H1 (cell line): ENCODE results near the gene CLIC2. TPM values are rescaled to one million over a fixed set of nuclear protein-coding genes. Genes with fewer than 3 reads are reported as not detected.

Source experiments
- CTCF ChIA-PET: fragments of 300-600 bp; sonication (Branson Sonifier 250); formaldehyde crosslinking; loops from one replicate; lab custom pipeline; 2021; ENCODE audit not compliant: partially characterized antibody; lab: Charles Lee
- POLR2A ChIA-PET: fragments of 300-600 bp; sonication (Branson Sonifier 250); formaldehyde crosslinking; loops from one replicate; lab custom pipeline; 2021; ENCODE audit warnings: inconsistent platforms; ENCODE audit not compliant: partially characterized antibody; lab: Charles Lee
- DNase-seq, 2 experiments: peaks; one replicate each; pipeline versions ENCODE4 v3.0.0 to v3.0.0-alpha.2; 2010 to 2022; ENCODE audit warnings: low spot score in 2 of 2, low read depth in 1 of 2, mixed read lengths in 1 of 2
- FAIRE-seq: peaks from 2 replicates; lab custom pipeline; 2011; peaks lifted over from hg19 to GRCh38; lab: Jason Lieb, UNC
- H2AFZ ChIP-seq: 2 replicates; pipeline ENCODE4 v1.8.1; 2012; ENCODE audit warnings: low read length, inconsistent platforms
- H2AK5ac ChIP-seq: 2 replicates; pipeline ENCODE4 v1.6.1; 2013; ENCODE audit warnings: low read depth, low read length
- H2BK120ac ChIP-seq: replicated peaks from 2 replicates; pipeline ENCODE3; 2013; ENCODE audit warnings: low read depth, low read length, inconsistent platforms
- H2BK12ac ChIP-seq: 2 replicates; pipeline ENCODE4 v1.6.1; 2013; ENCODE audit warnings: low read depth, low read length
- H2BK15ac ChIP-seq: 2 replicates; pipeline ENCODE4 v1.6.1; 2013; ENCODE audit warnings: low read length
- H2BK20ac ChIP-seq: 2 replicates; pipeline ENCODE4 v1.6.1; 2013; ENCODE audit warnings: low read length
- H2BK5ac ChIP-seq: 2 replicates; pipeline ENCODE4 v1.6.1; 2013; ENCODE audit warnings: low read depth, low read length
- H3K14ac ChIP-seq: 2 replicates; pipeline ENCODE4 v1.6.1; 2013; ENCODE audit warnings: inconsistent platforms; ENCODE audit not compliant: insufficient read length
- H3K18ac ChIP-seq: 2 replicates; pipeline ENCODE4 v1.6.1; 2013; ENCODE audit warnings: low read length; ENCODE audit errors: extremely low read depth
- H3K23ac ChIP-seq: 2 replicates; pipeline ENCODE4 v1.6.1; 2013; ENCODE audit warnings: inconsistent platforms; ENCODE audit not compliant: insufficient read length
- H3K23me2 ChIP-seq: 2 replicates; pipeline ENCODE4 v1.6.1; 2013; ENCODE audit warnings: low read depth, low read length
- H3K27ac ChIP-seq: 2 replicates; pipeline ENCODE4 v1.6.1; 2011; ENCODE audit warnings: low read depth, low read length, inconsistent platforms
- H3K27me3 ChIP-seq, 4 experiments: replicated peaks in 1 of 4; 1 replicate in 1 of 4; 2 replicates in 3 of 4; pipeline versions ENCODE4 v1.6.1 to v1.8.1; 2011 to 2013; ENCODE audit warnings: low read length in 3 of 4, mild to moderate bottlenecking in 3 of 4, inconsistent platforms in 2 of 4, mixed read lengths in 2 of 4, moderate library complexity in 1 of 4; ENCODE audit not compliant: control insufficient read depth in 3 of 4, insufficient read depth in 3 of 4; ENCODE audit errors: extremely low read depth in 1 of 4
- H3K36me3 ChIP-seq, 4 experiments: 2 replicates each; pipeline versions ENCODE4 v1.6.1 to v1.8.1; 2011 to 2013; ENCODE audit warnings: mild to moderate bottlenecking in 4 of 4, low read length in 3 of 4, moderate library complexity in 2 of 4, control low read depth in 1 of 4, inconsistent platforms in 1 of 4; ENCODE audit not compliant: insufficient read depth in 4 of 4, control insufficient read depth in 2 of 4
- H3K4ac ChIP-seq: replicated peaks from 2 replicates; pipeline ENCODE3; 2013; ENCODE audit warnings: low read length, low read depth, mixed read lengths, inconsistent platforms; ENCODE audit not compliant: insufficient read length
- H3K4me1 ChIP-seq, 4 experiments: replicated peaks in 1 of 4; 1 replicate in 1 of 4; 2 replicates in 3 of 4; pipeline versions ENCODE4 v1.6.1 to v1.8.1; 2011 to 2013; ENCODE audit warnings: low read length in 3 of 4, inconsistent platforms in 2 of 4, mixed read lengths in 1 of 4; ENCODE audit not compliant: insufficient read depth in 4 of 4, control insufficient read depth in 3 of 4
- H3K4me2 ChIP-seq, 2 experiments: 2 replicates each; pipeline versions ENCODE4 v1.6.1 to v1.8.1; 2011 to 2013; ENCODE audit warnings: low read depth in 2 of 2, low read length in 2 of 2, control low read depth in 1 of 2, inconsistent platforms in 1 of 2, mild to moderate bottlenecking in 1 of 2; ENCODE audit not compliant: insufficient read depth in 1 of 2
- H3K4me3 ChIP-seq, 4 experiments: fragments of 200-600, 300-600 bp in 1 of 4; sonication (generic), shearing (Covaris generic), sonication (Bioruptor Twin) in 1 of 4; 2 replicates each; pipeline versions ENCODE4 v1.5.1 to v1.8.1; 2011 to 2016; ENCODE audit warnings: low read length in 4 of 4, low read depth in 3 of 4, control low read depth in 2 of 4, inconsistent platforms in 2 of 4, mild to moderate bottlenecking in 2 of 4, mixed read lengths in 1 of 4, moderate library complexity in 1 of 4; ENCODE audit not compliant: insufficient read depth in 2 of 4; ENCODE audit errors: extremely low read depth in 1 of 4
- H3K56ac ChIP-seq: replicated peaks from 2 replicates; pipeline ENCODE3; 2013; ENCODE audit warnings: low read depth, mild to moderate bottlenecking, mixed read lengths, low read length, inconsistent platforms; ENCODE audit not compliant: insufficient read length
- H3K79me1 ChIP-seq: 2 replicates; pipeline ENCODE4 v1.6.1; 2013; ENCODE audit warnings: low read depth, low read length, control low read depth
- H3K79me2 ChIP-seq, 2 experiments: 2 replicates each; pipeline versions ENCODE4 v1.6.1 to v1.8.1; 2012 to 2013; ENCODE audit warnings: low read length in 2 of 2, mild to moderate bottlenecking in 2 of 2, inconsistent platforms in 1 of 2; ENCODE audit not compliant: insufficient read depth in 2 of 2, control insufficient read depth in 1 of 2
- H3K9ac ChIP-seq, 4 experiments: replicated peaks in 1 of 4; 1 replicate in 1 of 4; 2 replicates in 3 of 4; pipeline versions ENCODE4 v1.6.1 to v1.8.1; 2011 to 2013; ENCODE audit warnings: low read depth in 3 of 4, low read length in 3 of 4, control low read depth in 2 of 4, mild to moderate bottlenecking in 2 of 4, moderate library complexity in 2 of 4, inconsistent platforms in 1 of 4; ENCODE audit errors: extremely low read depth in 1 of 4
- H3K9me3 ChIP-seq, 2 experiments: 2 replicates each; pipeline versions ENCODE4 v1.6.1 to v1.8.1; 2012 to 2013; ENCODE audit warnings: mild to moderate bottlenecking in 2 of 2, moderate library complexity in 2 of 2, control low read depth in 1 of 2, inconsistent platforms in 1 of 2, low read depth in 1 of 2, low read length in 1 of 2, mixed read lengths in 1 of 2; ENCODE audit not compliant: insufficient read depth in 2 of 2
- H4K20me1 ChIP-seq, 2 experiments: replicated peaks in 1 of 2; 2 replicates each; pipeline versions ENCODE3 to v1.8.1; 2011 to 2013; ENCODE audit warnings: inconsistent platforms in 2 of 2, low read length in 2 of 2, mild to moderate bottlenecking in 1 of 2; ENCODE audit not compliant: insufficient read depth in 2 of 2, control insufficient read depth in 1 of 2
- H4K5ac ChIP-seq: 2 replicates; pipeline ENCODE4 v1.6.1; 2013; ENCODE audit warnings: low read length, low read depth, mixed read lengths, inconsistent platforms; ENCODE audit not compliant: insufficient read length
- H4K8ac ChIP-seq: 2 replicates; pipeline ENCODE4 v1.8.0; 2013; ENCODE audit warnings: mild to moderate bottlenecking, moderate library complexity, low read length, inconsistent platforms; ENCODE audit not compliant: insufficient read depth; ENCODE audit errors: extremely low read depth
- H4K91ac ChIP-seq: replicated peaks from 2 replicates; pipeline ENCODE3; 2013; ENCODE audit warnings: low read length, mixed read lengths, inconsistent platforms; ENCODE audit not compliant: insufficient read length
- BACH1 ChIP-seq: IDR thresholded peaks from 2 replicates; pipeline ENCODE4 v1.6.1; 2012; ENCODE audit warnings: low read length, improper control_type of control experiment
- CHD1 ChIP-seq: IDR thresholded peaks from 2 replicates; pipeline ENCODE4 v1.6.1; 2012; ENCODE audit warnings: low read depth, low read length, improper control_type of control experiment
- GTF2F1 ChIP-seq: IDR thresholded peaks from 2 replicates; pipeline ENCODE4 v1.6.1; 2012; ENCODE audit warnings: low read depth, low read length, improper control_type of control experiment, borderline replicate concordance
- WGBS, 2 experiments: shearing (Covaris generic) in 1 of 2; methylation state at CpG; one replicate each; pipeline versions ENCODE4 v1.1.6 to v1.1.7; 2013 to 2015; ENCODE audit warnings: low lambda C conversion rate in 2 of 2, mixed read lengths in 2 of 2, inconsistent platforms in 1 of 2, low coverage in 1 of 2, missing lambda C conversion rate in 1 of 2; ENCODE audit not compliant: insufficient replicate concordance in 2 of 2, insufficient coverage in 1 of 2, insufficient read length in 1 of 2; ENCODE audit errors: extremely low coverage in 1 of 2, missing lambda C conversion rate in 1 of 2; 5-methylcytosine and 5-hydroxymethylcytosine counted together
- polyA plus RNA-seq, 7 experiments: library from polyadenylated mRNA; depleted of rRNA in 3 of 7; stranded (reverse) in 5 of 7; unstranded in 2 of 7; fragments of >200 nt in 5 of 7; fragments of 200-250 nt in 2 of 7; gene quantifications; 1 replicate in 5 of 7; 2 replicates in 1 of 7; 4 replicates in 1 of 7; pipeline versions ENCODE4 v1.2.1 to v1.2.3, GENCODE V29; 2011 to 2013; ENCODE audit warnings: missing spikeins in 2 of 7, mixed read lengths in 2 of 7
- total RNA-seq: library from RNA; stranded (reverse); fragmentation: NEBNext Ultra II Directional; extraction: Animal tissue kit (Norgen Biotek cat#: 25700); gene quantifications from 2 replicates; pipeline ENCODE4 v1.2.1, GENCODE V29; 2021

The CLIC2 gene
- total and polyA plus RNA-seq, 2 of the 8 experiments (the other 6 are each of a cell fraction or from before 2014, with no cell fraction given): 0.08 to 0.61 TPM

- DNase-seq: no peak
- Histone ChIP-seq H2BK120ac (no peak overlapping the region), H3K9ac (no peak overlapping the region), H2BK5ac (no peak overlapping the region), H2AFZ (no peak overlapping the region), H3K23me2 (no peaks in the 10 kb centered on the region; the same call in 1 of the 2 replicates), H2AK5ac (no peak overlapping the region), H4K5ac (no peak overlapping the region), H3K36me3 (no peaks in the 10 kb centered on the region), H3K79me2 (peaks cover 0 to 11% of the 10 kb centered on the region in 2 experiments; a peak in 2 of 4 replicates), H3K4me3 (no peak overlapping the region), H3K27ac (no peak overlapping the region), H2BK15ac (no peak overlapping the region), H2BK20ac (no peak overlapping the region), H3K23ac (no peak overlapping the region), H4K8ac (no peak overlapping the region), H3K4me1 (no peaks in the 10 kb centered on the region; a peak in 1 of 7 replicates), H4K20me1 (no peaks in the 10 kb centered on the region), H3K79me1 (no peaks in the 10 kb centered on the region), H3K56ac (no peak overlapping the region), H3K4ac (no peak overlapping the region), H3K18ac (no peak overlapping the region), H2BK12ac (no peak overlapping the region), H3K9me3 (no peaks in the 10 kb centered on the region), H3K4me2 (no peak overlapping the region), H4K91ac (no peak overlapping the region), H3K27me3 (no peaks in the 10 kb centered on the region), H3K14ac (no peak overlapping the region)
- POLR2A ChIA-PET: no interaction called here
- CTCF ChIA-PET: no interaction called here
- FAIRE-seq: no peak
- WGBS, 2 experiments: 88% methylated on average over 1 of the region's 1 CpG; no CpG with 5 or more reads in 1 of the 2 experiments
- no peak for TF ChIP-seq GTF2F1
- no peak for TF ChIP-seq BACH1
- no peak for TF ChIP-seq CHD1
Observed at GRCh38 chrX:155266439-155266838, 68.0 kb downstream of the CLIC2 start.
